H1 (cell line): ENCODE results near the gene AMMECR1L. TPM values are rescaled to one million over a fixed set of nuclear protein-coding genes. Genes with fewer than 3 reads are reported as not detected.
"Not testable (repeated sequence)": the region's sequence is repeated elsewhere in the genome, so short reads cannot be mapped to it uniquely, and the experiment has no call there.

Source experiments
- CTCF ChIA-PET: fragments of 300-600 bp; sonication (Branson Sonifier 250); formaldehyde crosslinking; loops from one replicate; lab custom pipeline; 2021; ENCODE audit not compliant: partially characterized antibody; lab: Charles Lee
- POLR2A ChIA-PET: fragments of 300-600 bp; sonication (Branson Sonifier 250); formaldehyde crosslinking; loops from one replicate; lab custom pipeline; 2021; ENCODE audit warnings: inconsistent platforms; ENCODE audit not compliant: partially characterized antibody; lab: Charles Lee
- DNase-seq, 2 experiments: peaks; one replicate each; pipeline versions ENCODE4 v3.0.0 to v3.0.0-alpha.2; 2010 to 2022; ENCODE audit warnings: low spot score in 2 of 2, low read depth in 1 of 2, mixed read lengths in 1 of 2
- FAIRE-seq: peaks from 2 replicates; lab custom pipeline; 2011; peaks lifted over from hg19 to GRCh38; lab: Jason Lieb, UNC
- H2AFZ ChIP-seq: 2 replicates; pipeline ENCODE4 v1.8.1; 2012; ENCODE audit warnings: low read length, inconsistent platforms
- H2AK5ac ChIP-seq: 2 replicates; pipeline ENCODE4 v1.6.1; 2013; ENCODE audit warnings: low read depth, low read length
- H2BK120ac ChIP-seq: replicated peaks from 2 replicates; pipeline ENCODE3; 2013; ENCODE audit warnings: low read depth, low read length, inconsistent platforms
- H2BK12ac ChIP-seq: 2 replicates; pipeline ENCODE4 v1.6.1; 2013; ENCODE audit warnings: low read depth, low read length
- H2BK15ac ChIP-seq: 2 replicates; pipeline ENCODE4 v1.6.1; 2013; ENCODE audit warnings: low read length
- H2BK20ac ChIP-seq: 2 replicates; pipeline ENCODE4 v1.6.1; 2013; ENCODE audit warnings: low read length
- H2BK5ac ChIP-seq: 2 replicates; pipeline ENCODE4 v1.6.1; 2013; ENCODE audit warnings: low read depth, low read length
- H3K14ac ChIP-seq: 2 replicates; pipeline ENCODE4 v1.6.1; 2013; ENCODE audit warnings: inconsistent platforms; ENCODE audit not compliant: insufficient read length
- H3K18ac ChIP-seq: 2 replicates; pipeline ENCODE4 v1.6.1; 2013; ENCODE audit warnings: low read length; ENCODE audit errors: extremely low read depth
- H3K23ac ChIP-seq: 2 replicates; pipeline ENCODE4 v1.6.1; 2013; ENCODE audit warnings: inconsistent platforms; ENCODE audit not compliant: insufficient read length
- H3K23me2 ChIP-seq: 2 replicates; pipeline ENCODE4 v1.6.1; 2013; ENCODE audit warnings: low read depth, low read length
- H3K27ac ChIP-seq: 2 replicates; pipeline ENCODE4 v1.6.1; 2011; ENCODE audit warnings: low read depth, low read length, inconsistent platforms
- H3K27me3 ChIP-seq, 4 experiments: replicated peaks in 1 of 4; 1 replicate in 1 of 4; 2 replicates in 3 of 4; pipeline versions ENCODE4 v1.6.1 to v1.8.1; 2011 to 2013; ENCODE audit warnings: low read length in 3 of 4, mild to moderate bottlenecking in 3 of 4, inconsistent platforms in 2 of 4, mixed read lengths in 2 of 4, moderate library complexity in 1 of 4; ENCODE audit not compliant: control insufficient read depth in 3 of 4, insufficient read depth in 3 of 4; ENCODE audit errors: extremely low read depth in 1 of 4
- H3K36me3 ChIP-seq, 4 experiments: 2 replicates each; pipeline versions ENCODE4 v1.6.1 to v1.8.1; 2011 to 2013; ENCODE audit warnings: mild to moderate bottlenecking in 4 of 4, low read length in 3 of 4, moderate library complexity in 2 of 4, control low read depth in 1 of 4, inconsistent platforms in 1 of 4; ENCODE audit not compliant: insufficient read depth in 4 of 4, control insufficient read depth in 2 of 4
- H3K4ac ChIP-seq: replicated peaks from 2 replicates; pipeline ENCODE3; 2013; ENCODE audit warnings: low read length, low read depth, mixed read lengths, inconsistent platforms; ENCODE audit not compliant: insufficient read length
- H3K4me1 ChIP-seq, 4 experiments: replicated peaks in 1 of 4; 1 replicate in 1 of 4; 2 replicates in 3 of 4; pipeline versions ENCODE4 v1.6.1 to v1.8.1; 2011 to 2013; ENCODE audit warnings: low read length in 3 of 4, inconsistent platforms in 2 of 4, mixed read lengths in 1 of 4; ENCODE audit not compliant: insufficient read depth in 4 of 4, control insufficient read depth in 3 of 4
- H3K4me2 ChIP-seq, 2 experiments: 2 replicates each; pipeline versions ENCODE4 v1.6.1 to v1.8.1; 2011 to 2013; ENCODE audit warnings: low read depth in 2 of 2, low read length in 2 of 2, control low read depth in 1 of 2, inconsistent platforms in 1 of 2, mild to moderate bottlenecking in 1 of 2; ENCODE audit not compliant: insufficient read depth in 1 of 2
- H3K4me3 ChIP-seq, 4 experiments: fragments of 200-600, 300-600 bp in 1 of 4; sonication (generic), shearing (Covaris generic), sonication (Bioruptor Twin) in 1 of 4; 2 replicates each; pipeline versions ENCODE4 v1.5.1 to v1.8.1; 2011 to 2016; ENCODE audit warnings: low read length in 4 of 4, low read depth in 3 of 4, control low read depth in 2 of 4, inconsistent platforms in 2 of 4, mild to moderate bottlenecking in 2 of 4, mixed read lengths in 1 of 4, moderate library complexity in 1 of 4; ENCODE audit not compliant: insufficient read depth in 2 of 4; ENCODE audit errors: extremely low read depth in 1 of 4
- H3K56ac ChIP-seq: replicated peaks from 2 replicates; pipeline ENCODE3; 2013; ENCODE audit warnings: low read depth, mild to moderate bottlenecking, mixed read lengths, low read length, inconsistent platforms; ENCODE audit not compliant: insufficient read length
- H3K79me1 ChIP-seq: 2 replicates; pipeline ENCODE4 v1.6.1; 2013; ENCODE audit warnings: low read depth, low read length, control low read depth
- H3K79me2 ChIP-seq, 2 experiments: 2 replicates each; pipeline versions ENCODE4 v1.6.1 to v1.8.1; 2012 to 2013; ENCODE audit warnings: low read length in 2 of 2, mild to moderate bottlenecking in 2 of 2, inconsistent platforms in 1 of 2; ENCODE audit not compliant: insufficient read depth in 2 of 2, control insufficient read depth in 1 of 2
- H3K9ac ChIP-seq, 4 experiments: replicated peaks in 1 of 4; 1 replicate in 1 of 4; 2 replicates in 3 of 4; pipeline versions ENCODE4 v1.6.1 to v1.8.1; 2011 to 2013; ENCODE audit warnings: low read depth in 3 of 4, low read length in 3 of 4, control low read depth in 2 of 4, mild to moderate bottlenecking in 2 of 4, moderate library complexity in 2 of 4, inconsistent platforms in 1 of 4; ENCODE audit errors: extremely low read depth in 1 of 4
- H3K9me3 ChIP-seq, 2 experiments: 2 replicates each; pipeline versions ENCODE4 v1.6.1 to v1.8.1; 2012 to 2013; ENCODE audit warnings: mild to moderate bottlenecking in 2 of 2, moderate library complexity in 2 of 2, control low read depth in 1 of 2, inconsistent platforms in 1 of 2, low read depth in 1 of 2, low read length in 1 of 2, mixed read lengths in 1 of 2; ENCODE audit not compliant: insufficient read depth in 2 of 2
- H4K20me1 ChIP-seq, 2 experiments: replicated peaks in 1 of 2; 2 replicates each; pipeline versions ENCODE3 to v1.8.1; 2011 to 2013; ENCODE audit warnings: inconsistent platforms in 2 of 2, low read length in 2 of 2, mild to moderate bottlenecking in 1 of 2; ENCODE audit not compliant: insufficient read depth in 2 of 2, control insufficient read depth in 1 of 2
- H4K5ac ChIP-seq: 2 replicates; pipeline ENCODE4 v1.6.1; 2013; ENCODE audit warnings: low read length, low read depth, mixed read lengths, inconsistent platforms; ENCODE audit not compliant: insufficient read length
- H4K8ac ChIP-seq: 2 replicates; pipeline ENCODE4 v1.8.0; 2013; ENCODE audit warnings: mild to moderate bottlenecking, moderate library complexity, low read length, inconsistent platforms; ENCODE audit not compliant: insufficient read depth; ENCODE audit errors: extremely low read depth
- H4K91ac ChIP-seq: replicated peaks from 2 replicates; pipeline ENCODE3; 2013; ENCODE audit warnings: low read length, mixed read lengths, inconsistent platforms; ENCODE audit not compliant: insufficient read length
- WGBS, 2 experiments: shearing (Covaris generic) in 1 of 2; methylation state at CpG; one replicate each; pipeline versions ENCODE4 v1.1.6 to v1.1.7; 2013 to 2015; ENCODE audit warnings: low lambda C conversion rate in 2 of 2, mixed read lengths in 2 of 2, inconsistent platforms in 1 of 2, low coverage in 1 of 2, missing lambda C conversion rate in 1 of 2; ENCODE audit not compliant: insufficient replicate concordance in 2 of 2, insufficient coverage in 1 of 2, insufficient read length in 1 of 2; ENCODE audit errors: extremely low coverage in 1 of 2, missing lambda C conversion rate in 1 of 2; 5-methylcytosine and 5-hydroxymethylcytosine counted together
- polyA plus RNA-seq, 7 experiments: library from polyadenylated mRNA; depleted of rRNA in 3 of 7; stranded (reverse) in 5 of 7; unstranded in 2 of 7; fragments of >200 nt in 5 of 7; fragments of 200-250 nt in 2 of 7; gene quantifications; 1 replicate in 5 of 7; 2 replicates in 1 of 7; 4 replicates in 1 of 7; pipeline versions ENCODE4 v1.2.1 to v1.2.3, GENCODE V29; 2011 to 2013; ENCODE audit warnings: missing spikeins in 2 of 7, mixed read lengths in 2 of 7
- small RNA-seq: library from polyadenylated mRNA; stranded (forward); fragments of <200 nt; extraction: miRNeasy Mini kit (QIAGEN cat#:217004); gene quantifications from one replicate; pipeline ENCODE3, GENCODE V24; 2013; ENCODE audit not compliant: insufficient read depth
- total RNA-seq: library from RNA; stranded (reverse); fragmentation: NEBNext Ultra II Directional; extraction: Animal tissue kit (Norgen Biotek cat#: 25700); gene quantifications from 2 replicates; pipeline ENCODE4 v1.2.1, GENCODE V29; 2021

AMMECR1L gene
- total and polyA plus RNA-seq, 2 of the 8 experiments (the other 6 are each of a cell fraction or from before 2014, with no cell fraction given), result 10.1 to 18.8 TPM

- H3K56ac ChIP-seq, CTCF ChIA-PET, H2BK120ac ChIP-seq, H2BK12ac ChIP-seq, POLR2A ChIA-PET, H3K23me2 ChIP-seq, DNase-seq, H3K23ac ChIP-seq, H4K91ac ChIP-seq, H4K8ac ChIP-seq, H3K4me3 ChIP-seq, H4K20me1 ChIP-seq, H2BK20ac ChIP-seq, H3K79me1 ChIP-seq, H3K27ac ChIP-seq, H3K4ac ChIP-seq, H3K36me3 ChIP-seq, H3K9me3 ChIP-seq, H4K5ac ChIP-seq, H2BK15ac ChIP-seq, H3K14ac ChIP-seq, H3K4me2 ChIP-seq, H2BK5ac ChIP-seq, H2AFZ ChIP-seq, H3K4me1 ChIP-seq, H3K9ac ChIP-seq, FAIRE-seq, H3K18ac ChIP-seq, H2AK5ac ChIP-seq, H3K27me3 ChIP-seq: not testable (repeated sequence)
- H3K79me2 ChIP-seq, result peaks cover 13 to 33% of the 10 kb centered on the region in 2 experiments
- 90% methylated on average over 3 of the region's 3 CpGs; no CpG with 5 or more reads in 1 of the 2 experiments for WGBS, 2 experiments
Measured at GRCh38 chr2:127812441-127812840, 73.3 kb downstream of the AMMECR1L start.

Small RNAs within 50 kb of the gene (small RNA-seq; reads per million reads assigned to genes)
- gene AC012306.1 (not detected), gene RF00017 (not detected), gene RF00019 (not detected), gene RNU6-395P (not detected)

Other genes with a start within 250 kb of the AMMECR1L start
- gene GPR17, start 239.8 kb downstream of the AMMECR1L start, total RNA-seq, result not detected in 2 replicates
- 0.03 TPM in 2 replicates for gene GPR17, start 239.8 kb downstream of the AMMECR1L start, polyA plus RNA-seq (2011; rRNA removed)
- gene LIMS2, start 210.4 kb downstream of the AMMECR1L start, total RNA-seq, result 4.8 and 4.9 TPM in 2 replicates
- gene LIMS2, start 210.4 kb downstream of the AMMECR1L start, polyA plus RNA-seq (2011; rRNA removed), result 3.3 and 5.1 TPM in 2 replicates
- gene SFT2D3, start 184.5 kb downstream of the AMMECR1L start, total RNA-seq, result 7.1 and 7.3 TPM in 2 replicates
- 7.3 and 10.3 TPM in 2 replicates for gene SFT2D3, start 184.5 kb downstream of the AMMECR1L start, polyA plus RNA-seq (2011; rRNA removed)
- 82.7 and 84.6 TPM in 2 replicates for gene WDR33, start 74.8 kb downstream of the AMMECR1L start, total RNA-seq
- gene WDR33, start 74.8 kb downstream of the AMMECR1L start, polyA plus RNA-seq (2011; rRNA removed), result 12.7 and 18.1 TPM in 2 replicates
- 73.9 and 80.6 TPM in 2 replicates for gene POLR2D, start 27.8 kb downstream of the AMMECR1L start, total RNA-seq
- gene POLR2D, start 27.8 kb downstream of the AMMECR1L start, polyA plus RNA-seq (2011; rRNA removed), result 19.5 and 25.3 TPM in 2 replicates
- 49.2 and 54.3 TPM in 2 replicates for gene SAP130, start 142.1 kb upstream of the AMMECR1L start, total RNA-seq
- gene SAP130, start 142.1 kb upstream of the AMMECR1L start, polyA plus RNA-seq (2011; rRNA removed), result 51.4 and 58.6 TPM in 2 replicates
- 57.3 and 61.2 TPM in 2 replicates for gene UGGT1, start 205.2 kb upstream of the AMMECR1L start, total RNA-seq
- 13.8 and 14.9 TPM in 2 replicates for gene UGGT1, start 205.2 kb upstream of the AMMECR1L start, polyA plus RNA-seq (2011; rRNA removed)